OCI-LY1 (cell line): ENCODE results near the gene HAUS7.

Experiments
- CTCF ChIP-seq: fragments of 200-600 bp; sonication (generic), shearing (Covaris generic); IDR thresholded peaks from 2 replicates; pipeline ENCODE4 v1.5.1; 2017; ENCODE audit warnings: mild to moderate bottlenecking, antibody characterized with exemption, low read length, moderate library complexity, mixed read lengths
- EZH2 ChIP-seq: fragments of 200-600 bp; sonication (generic), shearing (Covaris generic); IDR thresholded peaks from 2 replicates; pipeline ENCODE4 v1.8.0; 2017; ENCODE audit warnings: borderline replicate concordance, mixed run types, mild to moderate bottlenecking, antibody characterized with exemption, low read length, moderate library complexity, mixed read lengths

GRCh38 chrX:153502796-153503195, 32.4 kb upstream of the HAUS7 start:
- TF ChIP-seq CTCF = no peak
- TF ChIP-seq EZH2 = no peak
